CD4-positive, CD25-positive, alpha-beta regulatory T cell (primary cell): ENCODE measurements around the gene ANGPTL4. TPM values are rescaled to one million over a fixed set of nuclear protein-coding genes. Genes with fewer than 3 reads are reported as not detected.

ENCODE experiments used
- ATAC-seq, 2 donors: fragments of 150-1000 bp; cut with Tn5 transposase; one replicate each; pipeline ENCODE4 v1.10.0; 2021; ENCODE audit warnings: low read depth in 2 of 2, moderate number of reproducible peaks in 2 of 2, moderate library complexity in 1 of 2
- DNase-seq, 3 donors: peaks; one replicate each; pipeline versions ENCODE4 v3.0.0 to v3.0.0-alpha.2; 2012 to 2022; ENCODE audit warnings: mixed read lengths in 1 of 3
- H3K27ac ChIP-seq: one replicate; pipeline ENCODE4 v1.7.0; 2013; ENCODE audit warnings: mild to moderate bottlenecking, low read length; ENCODE audit not compliant: insufficient read depth, poor library complexity, severe bottlenecking
- H3K27me3 ChIP-seq: one replicate; pipeline ENCODE4 v1.7.0; 2013; ENCODE audit warnings: low read length; ENCODE audit not compliant: control insufficient read depth, insufficient read depth
- H3K36me3 ChIP-seq: one replicate; pipeline ENCODE4 v1.7.0; 2013; ENCODE audit warnings: mild to moderate bottlenecking, low read length, moderate library complexity; ENCODE audit not compliant: control insufficient read depth, insufficient read depth
- H3K4me1 ChIP-seq: 2 replicates; pipeline ENCODE4 v1.7.0; 2013; ENCODE audit warnings: mild to moderate bottlenecking, low read length; ENCODE audit not compliant: insufficient read depth, control insufficient read depth, poor library complexity, severe bottlenecking
- H3K4me3 ChIP-seq: one replicate; pipeline ENCODE4 v1.7.0; 2013; ENCODE audit warnings: low read depth, mild to moderate bottlenecking, low read length, moderate library complexity
- H3K9me3 ChIP-seq, 2 experiments: 1 replicate in 1 of 2; 2 replicates in 1 of 2; pipeline ENCODE4 v1.7.0; 2013; ENCODE audit warnings: low read length in 2 of 2, mild to moderate bottlenecking in 1 of 2, moderate library complexity in 1 of 2; ENCODE audit not compliant: control insufficient read depth in 2 of 2
- H3K27ac Mint-ChIP-seq, 3 donors: one replicate each; pipeline ENCODE4 v1.8.0; 2020 to 2022; ENCODE audit warnings: mild to moderate bottlenecking in 3 of 3, mixed read lengths in 3 of 3, moderate library complexity in 2 of 3
- H3K27me3 Mint-ChIP-seq: one replicate; pipeline ENCODE4 v1.8.0; 2022; ENCODE audit warnings: mild to moderate bottlenecking, mixed read lengths
- H3K36me3 Mint-ChIP-seq: one replicate; pipeline ENCODE4 v1.8.0; 2020; ENCODE audit warnings: mixed read lengths
- H3K4me1 Mint-ChIP-seq, 4 donors: one replicate each; pipeline ENCODE4 v1.8.0; 2020 to 2022; ENCODE audit warnings: mixed read lengths in 4 of 4, mild to moderate bottlenecking in 1 of 4
- H3K4me3 Mint-ChIP-seq, 4 donors: one replicate each; pipeline ENCODE4 v1.8.0; 2020 to 2022; ENCODE audit warnings: mild to moderate bottlenecking in 4 of 4, mixed read lengths in 4 of 4, moderate library complexity in 3 of 4
- H3K9me3 Mint-ChIP-seq, 7 donors: one replicate each; pipeline ENCODE4 v1.8.0; 2020 to 2022; ENCODE audit warnings: mixed read lengths in 7 of 7, mild to moderate bottlenecking in 3 of 7, moderate library complexity in 2 of 7
- polyA plus RNA-seq, 4 donors: library from polyadenylated mRNA; unstranded; fragments of 300-500 nt; fragmentation: Illumina TruSeq; gene quantifications; one replicate each; pipeline ENCODE4 v1.2.3, GENCODE V29; 2021
- total RNA-seq: library from RNA; stranded (reverse); gene quantifications from one replicate; pipeline ENCODE4 v1.2.3, GENCODE V29; 2022

ANGPTL4 gene
- total and polyA plus RNA-seq, 5 donors from 2014 or later, result not detected

- ATAC-seq (no peak), DNase-seq (no peak)
- Histone ChIP-seq H3K27ac (no peak overlapping the region), H3K9me3 (no peaks in the 10 kb centered on the region), H3K36me3 (peaks cover 12% of the 10 kb centered on the region), H3K4me3 (no peak overlapping the region), H3K4me1 (no peaks in the 10 kb centered on the region), H3K27me3 (no peaks in the 10 kb centered on the region)
- Mint-ChIP-seq H3K27me3 (no peaks in the 10 kb centered on the region), H3K4me1 (no peaks in the 10 kb centered on the region), H3K27ac (no peak overlapping the region), H3K9me3 (no peaks in the 10 kb centered on the region), H3K36me3 (peaks cover 7% of the 10 kb centered on the region), H3K4me3 (no peak overlapping the region)
Observed at GRCh38 chr19:8423817-8424223, 59.9 kb downstream of the ANGPTL4 start.

Other genes with a start within 250 kb of the ANGPTL4 start
- gene FBN3, start 214.6 kb upstream of the ANGPTL4 start, total RNA-seq, result 0.07 TPM
- not detected for gene FBN3, start 214.6 kb upstream of the ANGPTL4 start, polyA plus RNA-seq
- 20.2 TPM for gene CERS4, start 154.8 kb upstream of the ANGPTL4 start, total RNA-seq
- 10 to 100 TPM; 10.1 to 14.5 (median 12.2) TPM for gene CERS4, start 154.8 kb upstream of the ANGPTL4 start, polyA plus RNA-seq
- 27.0 TPM for gene CD320, start 55.8 kb upstream of the ANGPTL4 start, total RNA-seq
- gene CD320, start 55.8 kb upstream of the ANGPTL4 start, polyA plus RNA-seq, result 10 to 100 TPM; 42.4 to 63.7 (median 60.0) TPM
- gene NDUFA7, start 42.8 kb upstream of the ANGPTL4 start, total RNA-seq, result 27.4 TPM
- 100 to 1,000 TPM; 130 to 181 (median 149) TPM for gene NDUFA7, start 42.8 kb upstream of the ANGPTL4 start, polyA plus RNA-seq
- gene RPS28, start 42.7 kb upstream of the ANGPTL4 start, total RNA-seq, result 2,201 TPM
- gene RPS28, start 42.7 kb upstream of the ANGPTL4 start, polyA plus RNA-seq, result 1,000 to 10,000 TPM; 1,925 to 3,295 (median 2,756) TPM
- 4.4 TPM for gene KANK3, start 20.9 kb upstream of the ANGPTL4 start, total RNA-seq
- gene KANK3, start 20.9 kb upstream of the ANGPTL4 start, polyA plus RNA-seq, result 1 to 10 TPM in 2 of 4 donors, under 1 TPM in 2; 0.40 to 2.1 (median 1.0) TPM
- 102 TPM for gene RAB11B, start 26.2 kb downstream of the ANGPTL4 start, total RNA-seq
- gene RAB11B, start 26.2 kb downstream of the ANGPTL4 start, polyA plus RNA-seq, result 10 to 100 TPM; 50.2 to 62.0 (median 51.6) TPM
- 42.2 TPM for gene MARCHF2, start 49.1 kb downstream of the ANGPTL4 start, total RNA-seq
- 10 to 100 TPM; 34.3 to 58.4 (median 52.9) TPM for gene MARCHF2, start 49.1 kb downstream of the ANGPTL4 start, polyA plus RNA-seq
- 263 TPM for gene HNRNPM, start 80.8 kb downstream of the ANGPTL4 start, total RNA-seq
- 100 to 1,000 TPM; 161 to 221 (median 184) TPM for gene HNRNPM, start 80.8 kb downstream of the ANGPTL4 start, polyA plus RNA-seq
- gene PRAM1, start 138.5 kb downstream of the ANGPTL4 start, total RNA-seq, result 3.7 TPM
- under 1 TPM in 2 of 4 donors, not detected in 2; 0.06 to 0.21 TPM for gene PRAM1, start 138.5 kb downstream of the ANGPTL4 start, polyA plus RNA-seq
- 35.1 TPM for gene ZNF414, start 150.0 kb downstream of the ANGPTL4 start, total RNA-seq
- gene ZNF414, start 150.0 kb downstream of the ANGPTL4 start, polyA plus RNA-seq, result 10 to 100 TPM in 3 of 4 donors, 1 to 10 TPM in 1; 9.7 to 15.0 (median 12.6) TPM
- 289 TPM for gene MYO1F, start 213.3 kb downstream of the ANGPTL4 start, total RNA-seq
- gene MYO1F, start 213.3 kb downstream of the ANGPTL4 start, polyA plus RNA-seq, result 10 to 100 TPM; 45.3 to 79.3 (median 61.5) TPM
- gene ADAMTS10, start 246.6 kb downstream of the ANGPTL4 start, total RNA-seq, result 17.9 TPM
- gene ADAMTS10, start 246.6 kb downstream of the ANGPTL4 start, polyA plus RNA-seq, result 1 to 10 TPM in 1 of 4 donors, under 1 TPM in 3; 0.42 to 1.2 (median 0.52) TPM